GM19035 (cell line): ENCODE measurements around the gene PPP1R9A.

Source experiments
- ATAC-seq: cut with Tn5 transposase; IDR thresholded peaks from one replicate; pipeline ENCODE4 v1.9.1; 2021; ENCODE audit not compliant: unreplicated experiment

PPP1R9A gene

DNA sequence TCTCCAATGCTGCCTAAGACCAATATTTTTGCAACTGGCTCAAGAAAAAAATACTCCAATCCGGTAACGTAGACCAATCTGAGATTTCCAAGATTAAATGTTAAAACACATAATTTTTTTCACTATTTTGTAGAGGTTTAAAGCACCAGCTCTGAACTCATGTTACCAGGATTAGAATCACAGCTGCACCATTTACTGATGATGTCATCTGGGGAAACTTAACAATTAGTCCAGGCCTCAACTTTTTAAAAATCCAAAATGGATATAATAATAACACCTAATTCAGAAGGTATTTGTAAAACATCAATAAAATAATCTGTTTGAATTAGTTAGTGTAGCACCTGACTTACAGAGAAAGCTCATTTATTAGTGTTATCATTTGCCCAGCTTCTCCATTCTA is 402.6 kb downstream of the PPP1R9A start:
- ATAC-seq = no peak

DNA sequence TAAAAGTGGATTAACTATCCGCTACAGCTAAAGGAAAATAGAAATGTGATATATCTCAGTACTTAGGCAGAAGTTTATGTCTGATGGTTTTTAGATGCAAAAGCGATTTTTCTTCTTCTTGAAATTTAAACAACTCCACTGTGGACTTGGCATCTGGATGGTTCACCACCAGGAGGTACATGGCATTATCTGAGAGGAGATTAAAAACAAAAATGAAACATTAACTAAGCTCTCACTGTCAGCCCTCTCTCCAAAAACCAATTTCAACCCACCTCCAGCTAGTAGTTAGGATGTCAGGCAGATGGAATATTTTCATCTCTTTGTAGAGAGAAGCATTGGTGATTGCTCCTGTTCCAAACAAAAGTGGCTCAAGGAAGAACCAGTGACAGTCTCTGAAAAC is 404.0 kb downstream of the PPP1R9A start:
- ATAC-seq = no peak

DNA sequence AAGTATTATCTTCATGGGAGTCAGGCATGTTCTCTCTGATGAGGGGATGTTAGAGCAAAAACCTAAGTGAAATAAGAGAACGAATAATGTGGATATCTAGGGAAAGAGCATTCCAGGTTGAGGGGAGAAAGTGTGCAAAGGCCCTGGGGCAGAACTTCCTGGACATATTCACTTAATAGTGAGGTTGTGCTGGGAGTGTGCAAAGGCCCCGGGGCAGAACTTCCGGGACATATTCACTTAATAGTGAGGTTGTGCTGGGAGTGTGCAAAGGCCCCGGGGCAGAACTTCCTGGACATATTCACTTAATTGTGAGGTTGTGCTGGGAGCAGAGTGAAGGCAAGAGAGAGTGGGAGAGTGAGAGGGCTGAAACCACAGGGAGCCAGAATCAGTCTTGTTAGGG is 405.2 kb downstream of the PPP1R9A start:
- no peak for ATAC-seq

DNA sequence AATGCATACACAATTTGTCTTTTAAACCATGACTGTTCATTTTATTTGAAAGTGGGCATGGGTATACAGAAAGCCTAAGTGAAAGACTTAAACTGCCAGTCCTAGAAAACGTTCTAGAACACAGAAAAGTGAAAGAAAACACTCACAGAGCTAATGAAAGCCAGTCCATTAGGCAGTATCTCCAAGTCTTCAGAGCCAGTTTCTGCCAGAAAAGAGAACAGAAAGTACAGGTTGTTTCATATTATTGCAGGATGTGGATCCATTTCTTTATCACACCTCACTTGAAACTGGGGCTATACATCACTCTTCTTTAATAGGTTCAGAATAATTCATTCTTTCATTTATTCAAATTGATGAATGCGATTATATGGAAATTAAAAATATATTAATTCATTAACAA is 409.2 kb downstream of the PPP1R9A start:
- no peak for ATAC-seq

DNA sequence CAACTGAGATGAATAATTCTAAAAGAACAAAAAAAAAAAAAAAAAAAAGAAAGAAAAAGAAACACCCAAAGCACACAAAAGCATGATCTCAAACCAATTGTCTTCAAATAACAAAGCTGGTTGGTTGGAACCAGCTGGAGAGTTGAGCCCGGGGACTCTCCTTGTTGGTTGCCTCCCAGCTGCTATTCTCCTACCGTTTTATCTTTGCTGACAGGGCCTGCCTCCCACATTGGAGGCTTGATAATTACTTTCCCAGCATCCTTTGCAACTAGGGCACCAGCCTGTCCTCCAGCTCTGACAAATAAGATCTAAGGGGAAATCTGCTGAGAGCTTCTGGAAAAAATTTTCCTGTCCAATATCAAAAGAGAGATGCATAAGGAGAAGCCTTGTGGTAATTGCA is 410.2 kb downstream of the PPP1R9A start:
- no peak for ATAC-seq

DNA sequence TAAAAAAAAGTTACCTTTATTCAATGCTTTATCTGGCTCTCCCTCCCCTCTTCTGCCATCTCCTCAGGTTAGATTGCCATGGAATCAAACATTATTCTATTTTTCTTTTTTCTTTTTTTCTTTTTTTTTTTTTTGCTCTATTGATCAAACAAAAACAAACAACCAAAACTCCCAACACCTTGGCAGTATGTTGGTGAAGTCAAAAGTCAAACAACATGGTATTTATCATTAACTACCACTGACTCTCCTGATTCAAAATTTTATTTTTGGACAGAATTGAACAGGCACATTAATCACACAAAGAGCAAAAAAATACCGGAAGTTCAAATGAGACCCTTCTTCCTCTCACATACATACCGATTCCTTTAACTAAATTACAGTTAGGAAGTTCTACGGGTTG is 410.6 kb downstream of the PPP1R9A start:
- no peak for ATAC-seq

DNA sequence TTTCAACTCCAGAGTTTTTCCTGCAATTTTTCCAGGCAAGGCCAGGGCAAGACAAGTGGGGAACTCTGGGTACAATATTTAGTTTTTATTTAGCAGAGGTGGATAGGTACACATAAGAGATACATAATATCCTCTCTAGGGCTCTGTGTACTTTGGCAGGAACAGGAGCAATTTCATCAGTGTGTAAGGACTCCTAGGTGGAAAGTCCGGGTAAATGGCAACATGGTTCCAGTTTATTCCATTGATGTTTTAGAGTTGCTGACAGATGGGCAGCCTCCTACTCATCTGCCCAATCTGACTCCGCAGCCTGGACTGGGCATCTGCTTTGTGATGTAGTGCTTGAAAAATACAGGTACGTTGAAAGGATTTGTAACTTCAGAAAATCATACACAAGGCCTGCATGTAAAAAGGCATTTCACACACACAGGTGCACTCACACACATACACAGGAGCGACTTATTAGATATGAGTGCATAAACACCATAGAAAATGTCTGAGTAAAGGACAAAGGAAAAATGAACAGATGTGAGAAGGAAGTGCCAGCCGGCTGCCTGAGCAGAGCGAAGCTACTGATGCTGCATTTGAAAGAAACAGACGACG is 411.2 kb downstream of the PPP1R9A start:
- ATAC-seq = no peak

DNA sequence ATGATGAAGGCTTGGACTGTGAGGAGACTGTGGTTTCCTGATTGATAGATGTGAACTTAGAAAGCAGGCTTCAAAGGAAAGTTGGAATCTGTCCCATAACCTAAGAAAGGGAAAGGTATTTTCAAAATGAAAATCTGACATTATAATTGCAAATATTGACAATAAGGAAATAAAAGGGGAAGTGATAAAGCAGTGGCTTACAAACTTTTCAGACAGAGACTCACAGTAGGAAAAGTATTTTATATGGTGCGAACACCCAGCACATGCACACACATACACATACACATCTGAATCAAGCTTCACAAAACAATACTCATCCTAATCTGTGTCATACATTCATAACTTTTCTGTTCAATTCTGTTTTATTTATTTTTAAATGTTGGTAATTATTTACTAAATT is 412.2 kb downstream of the PPP1R9A start:
- no peak for ATAC-seq

DNA sequence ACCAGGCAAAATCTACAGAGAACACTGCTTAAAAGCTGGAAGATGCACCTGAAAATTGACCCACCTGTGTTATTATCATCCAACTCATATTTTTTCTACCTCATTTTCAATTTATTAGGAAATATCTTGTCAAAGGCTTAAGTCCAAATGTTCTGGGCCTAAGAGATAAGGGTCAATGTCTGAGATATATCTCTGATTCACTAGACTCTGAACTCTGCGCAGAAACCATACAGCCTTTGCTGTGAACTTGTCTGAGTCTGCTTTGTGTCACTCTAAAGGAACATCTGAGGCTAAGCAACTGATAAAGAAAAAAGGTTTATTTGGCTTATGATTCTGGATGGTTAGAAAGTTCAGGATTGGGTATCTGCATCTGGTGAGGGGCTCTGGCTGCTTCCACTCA is 413.3 kb downstream of the PPP1R9A start:
- no peak for ATAC-seq

DNA sequence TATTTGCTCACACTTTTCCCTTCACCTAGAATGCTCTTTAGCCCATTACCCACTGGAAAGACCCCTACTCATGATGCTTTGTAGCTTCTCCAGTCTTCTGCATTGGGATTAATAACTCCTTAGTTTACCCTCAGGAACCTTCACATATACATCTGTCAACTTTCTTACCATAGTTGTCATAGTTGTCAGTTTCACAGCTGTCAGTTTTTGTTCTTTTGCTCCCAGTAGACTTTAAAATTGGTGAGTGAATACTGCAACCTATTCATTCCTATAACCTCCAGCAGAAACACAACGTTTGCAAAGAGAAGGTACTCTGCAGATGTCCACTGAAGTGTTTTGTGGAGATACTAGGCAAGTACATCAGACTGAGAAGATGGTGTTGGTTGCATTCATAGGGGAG is 414.3 kb downstream of the PPP1R9A start:
- no peak for ATAC-seq

DNA sequence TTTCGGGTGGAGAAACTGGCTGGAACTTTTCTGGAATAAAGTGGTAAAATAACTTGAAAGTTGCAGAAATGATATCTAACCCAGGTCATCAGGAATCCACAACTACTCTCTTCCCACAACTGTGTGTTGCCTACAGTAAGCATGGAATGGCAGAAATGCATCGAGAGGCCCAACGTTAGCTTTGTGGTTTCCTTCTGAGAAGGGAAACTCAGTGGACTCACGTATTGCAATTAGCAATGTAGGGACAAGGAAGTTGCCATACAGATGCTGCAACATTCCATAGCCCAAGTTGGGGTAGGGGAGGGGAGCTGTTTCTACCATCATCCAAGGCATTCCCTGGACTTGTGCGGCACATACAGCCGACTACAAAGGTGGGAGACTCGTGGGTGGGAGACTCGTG is 415.0 kb downstream of the PPP1R9A start:
- ATAC-seq = no peak

DNA sequence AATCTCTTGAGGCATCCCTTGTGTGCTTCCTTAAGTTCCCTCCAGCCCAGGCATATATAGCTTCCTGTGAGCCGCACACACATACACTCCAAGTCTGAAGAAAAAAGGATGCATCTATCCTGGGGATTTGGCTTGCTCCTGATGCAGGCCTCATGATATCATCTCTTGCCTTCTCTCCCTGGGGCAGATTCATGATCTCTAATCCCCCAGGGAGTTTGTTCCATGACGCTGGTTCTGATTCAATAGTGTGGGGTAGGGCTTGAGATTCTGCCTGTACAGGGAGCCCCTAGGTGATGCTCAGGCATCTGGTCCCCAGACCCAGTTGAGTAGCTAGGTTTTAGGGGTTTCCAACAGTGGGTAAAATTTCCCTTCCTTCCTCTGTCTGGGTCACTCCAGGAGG is 415.5 kb downstream of the PPP1R9A start:
- ATAC-seq = no peak

DNA sequence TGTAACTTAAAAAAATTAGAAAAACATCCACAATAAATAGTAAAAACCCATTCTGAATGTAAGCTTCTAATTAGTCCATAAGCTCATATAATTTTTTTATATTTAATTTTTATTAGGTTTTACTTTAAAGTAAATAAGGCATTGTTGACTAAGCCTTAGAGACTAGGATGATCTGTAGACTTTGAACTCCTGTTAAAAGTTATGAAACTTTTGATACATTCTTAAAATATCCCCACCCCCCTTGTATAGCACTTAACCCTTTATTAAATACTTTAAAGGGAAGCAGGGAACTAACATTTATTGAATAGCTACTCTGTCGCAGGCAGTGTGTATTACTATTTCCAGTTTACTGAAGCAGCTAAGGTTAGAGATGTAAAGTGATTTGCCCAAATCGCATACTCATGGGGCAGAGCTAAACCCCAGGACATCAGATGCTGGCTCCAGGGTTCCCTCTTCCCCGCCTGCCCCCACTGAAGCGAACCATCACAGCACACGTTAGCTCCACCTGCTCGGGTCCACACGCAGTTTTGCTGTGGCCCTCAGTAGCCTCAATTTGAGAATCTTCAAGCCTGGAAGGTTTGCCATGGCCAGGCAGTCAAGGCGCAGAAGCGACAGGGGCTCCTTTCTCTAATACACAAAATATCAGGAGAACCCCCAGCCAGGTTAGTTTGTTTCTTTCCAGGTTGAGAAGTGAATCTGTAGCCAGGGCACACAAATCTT is 416.2 kb downstream of the PPP1R9A start:
- no peak for ATAC-seq

DNA sequence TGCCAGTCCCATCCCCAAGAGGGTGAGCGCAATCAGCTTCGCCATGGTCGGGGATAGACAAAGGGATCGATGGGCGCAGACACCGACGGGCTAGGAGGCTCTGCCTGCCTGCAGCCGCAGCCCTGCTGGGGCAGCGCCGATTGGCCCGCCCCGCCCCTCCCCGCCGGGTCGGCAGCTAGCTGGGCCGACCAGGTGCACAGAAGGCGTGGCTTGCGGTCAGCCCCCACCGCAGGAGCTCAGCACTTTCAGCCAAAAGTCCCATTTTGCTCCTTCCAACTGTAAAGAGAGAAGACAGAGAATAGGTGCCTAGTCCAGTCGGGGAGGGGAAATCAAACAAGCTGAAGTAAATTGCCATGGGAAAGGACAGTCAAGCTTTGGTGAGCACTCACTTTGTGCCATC is 417.0 kb downstream of the PPP1R9A start, which contains the start of gene PON1:
Gene PON1, minus strand, starts transcription at position 102 of the 400 bp plus-strand sequence. Its CDS starts 57 bp downstream, at position 45.
- ATAC-seq = peak; percentile 63

DNA sequence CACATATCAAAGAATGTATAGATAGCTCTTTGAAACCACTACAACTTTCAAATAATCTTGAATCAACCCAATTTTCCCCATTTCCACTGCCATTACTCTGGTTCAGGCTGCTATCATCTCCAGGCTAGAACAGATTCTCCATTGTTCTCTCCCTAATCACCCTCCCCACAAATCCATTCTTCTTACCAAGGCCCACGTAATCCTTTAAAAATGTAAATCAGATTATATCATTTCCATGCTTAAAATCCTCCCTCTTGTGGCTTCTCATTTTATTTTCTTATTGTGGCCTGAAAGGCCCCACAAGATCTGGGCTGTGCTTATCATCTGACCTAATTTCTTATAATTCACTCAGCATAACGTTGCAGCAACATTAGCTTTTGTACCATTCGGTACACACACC is 420.0 kb downstream of the PPP1R9A start:
- no peak for ATAC-seq

DNA sequence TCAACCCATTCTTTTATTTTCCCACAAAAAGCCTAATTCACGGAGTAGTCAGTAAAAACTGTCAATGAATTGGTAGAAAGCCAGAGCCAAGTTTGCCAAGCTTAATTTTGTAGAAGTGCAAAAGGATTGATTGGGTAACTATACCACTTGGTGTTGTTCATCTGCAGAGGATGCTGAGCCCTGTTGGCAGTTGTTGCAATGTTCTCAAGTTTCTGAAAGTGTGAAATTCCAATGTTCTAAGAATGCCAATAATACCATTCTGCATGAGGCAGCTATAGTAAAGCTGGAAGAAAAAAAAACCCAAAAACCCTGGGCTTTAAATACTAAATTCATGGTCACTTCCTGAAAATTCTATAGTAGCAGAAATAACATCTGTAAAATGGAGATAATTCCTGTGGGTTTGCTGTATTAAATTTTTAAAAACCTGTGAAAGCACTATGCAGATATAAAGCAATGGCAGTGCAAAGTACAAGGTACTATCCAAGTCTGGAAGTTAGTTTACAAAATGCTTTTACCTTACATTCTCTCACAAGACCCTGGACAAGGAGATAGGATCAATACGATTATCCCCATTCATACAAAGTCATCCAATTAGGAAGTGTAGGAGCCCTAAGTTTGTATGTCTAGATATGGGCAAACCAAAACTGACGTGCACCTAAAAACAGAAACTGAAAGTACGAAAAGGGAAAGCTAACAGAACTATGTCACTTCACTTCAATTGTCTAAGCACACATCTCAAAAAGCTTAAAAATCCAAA is 423.0 kb downstream of the PPP1R9A start:
- peak; percentile 98 for ATAC-seq

DNA sequence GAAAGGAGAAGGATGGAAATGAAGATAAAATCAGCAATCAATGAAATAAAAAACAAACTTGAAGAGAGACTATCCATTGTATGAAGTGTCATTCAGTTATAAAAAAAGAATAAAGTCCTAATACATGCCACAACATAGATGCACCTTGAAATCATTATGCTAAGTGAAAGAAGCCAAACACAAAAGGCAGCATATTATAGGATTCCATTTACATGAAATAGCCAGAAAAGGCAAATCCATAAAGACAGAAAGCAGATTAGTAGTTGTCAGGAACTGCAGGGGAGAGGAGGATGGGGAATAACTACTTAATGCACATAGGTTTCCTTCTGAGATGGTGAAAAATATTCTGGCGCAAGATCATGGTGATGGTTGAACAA is 423.6 kb downstream of the PPP1R9A start:
- ATAC-seq = peak; percentile 28

DNA sequence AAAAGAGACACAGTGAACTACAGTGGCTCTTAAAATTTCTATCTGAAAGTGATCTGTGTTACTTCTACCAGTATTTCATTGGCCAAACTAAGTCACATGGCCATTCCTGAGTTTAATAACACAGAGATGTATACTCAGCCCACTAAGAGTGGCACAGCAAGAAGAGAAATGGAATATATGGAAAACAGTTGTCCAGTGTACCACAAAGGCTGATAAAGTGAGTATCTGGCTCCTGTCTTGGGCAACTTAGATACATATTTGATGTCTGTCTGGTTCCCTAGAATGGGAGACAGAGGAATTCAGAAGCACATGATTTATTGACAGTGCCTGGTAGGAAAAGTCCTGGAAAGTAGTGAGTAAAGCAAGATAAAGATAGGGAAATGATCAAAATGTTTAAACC is 427.1 kb downstream of the PPP1R9A start:
- ATAC-seq = no peak

DNA sequence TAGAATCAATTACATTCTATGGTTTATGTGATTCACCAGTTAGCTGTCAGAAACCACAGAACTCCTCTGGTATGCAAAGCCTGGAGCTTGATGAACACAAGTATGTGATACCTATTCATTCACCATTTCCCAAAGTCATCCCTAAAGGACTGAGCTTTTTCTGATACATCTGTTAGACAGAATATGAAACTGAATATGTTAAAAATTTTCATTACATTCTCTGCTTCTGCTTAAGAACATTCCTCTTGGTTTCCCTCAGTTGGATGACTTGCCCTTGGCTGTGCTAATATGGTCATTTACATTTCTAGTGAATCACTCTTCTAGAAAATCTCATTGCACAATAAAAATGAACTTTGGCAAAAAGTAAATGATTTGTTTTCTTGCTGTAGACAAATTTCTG is 427.7 kb downstream of the PPP1R9A start:
- no peak for ATAC-seq

DNA sequence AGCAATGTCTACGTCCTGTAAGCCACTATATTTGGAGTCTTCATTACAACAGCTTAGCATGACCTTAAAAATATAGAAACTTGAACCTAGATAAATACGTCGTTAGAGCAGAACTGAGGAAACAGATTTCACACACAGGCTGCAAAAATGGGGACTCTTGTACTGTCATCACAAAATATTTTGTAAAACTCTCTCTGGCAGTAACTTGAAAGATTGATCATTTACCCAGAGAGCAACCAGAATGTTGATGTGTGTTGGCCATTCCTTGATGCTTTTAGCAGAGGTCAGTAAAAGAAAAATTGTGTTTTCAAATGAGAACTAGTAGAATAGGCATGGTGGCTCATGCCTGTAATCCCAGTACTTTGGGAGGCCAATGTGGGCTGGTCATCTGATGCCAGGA is 431.4 kb downstream of the PPP1R9A start:
- ATAC-seq = no peak

DNA sequence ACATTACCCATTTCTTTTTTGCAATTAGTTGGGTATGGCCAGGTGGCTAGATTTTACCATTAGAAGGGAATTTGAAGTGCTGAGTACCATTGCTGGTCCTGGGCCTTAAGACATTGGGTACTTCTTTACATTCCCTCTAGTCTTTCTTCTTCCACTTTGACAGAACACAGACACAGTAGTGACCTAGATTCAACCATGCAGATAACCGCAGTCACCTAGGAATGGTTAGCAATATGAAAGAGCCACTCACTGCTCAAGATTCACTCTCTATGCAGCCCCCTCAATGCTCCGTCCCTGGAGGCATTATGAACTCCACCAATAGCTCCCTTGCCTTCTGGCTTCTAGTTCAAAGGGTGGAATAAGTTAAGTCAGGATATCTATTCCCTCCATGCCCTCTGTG is 433.1 kb downstream of the PPP1R9A start:
- ATAC-seq = no peak

DNA sequence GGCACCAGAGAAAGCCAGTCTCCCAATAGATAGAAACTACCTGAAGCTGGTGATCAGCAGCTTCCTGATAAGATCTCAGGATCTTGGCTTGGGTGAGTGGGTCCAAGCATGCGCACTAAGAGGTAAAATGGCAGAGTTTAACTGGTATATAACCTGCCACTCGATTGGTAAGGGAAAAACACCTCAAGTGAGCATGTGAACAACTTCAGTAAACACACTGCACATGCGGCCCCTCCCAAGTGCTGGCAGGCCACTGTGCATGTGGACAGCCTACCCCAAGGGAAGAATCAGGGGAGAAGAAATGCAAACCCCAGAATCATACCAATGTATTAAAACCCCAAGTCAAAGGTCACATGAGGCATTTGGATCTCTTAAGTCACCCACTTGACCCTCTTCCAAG is 434.6 kb downstream of the PPP1R9A start:
- no peak for ATAC-seq
